ENCODE results near the gene ZNF282. TPM values are rescaled to one million over a fixed set of nuclear protein-coding genes. Genes with fewer than 3 reads are reported as not detected.

The ZNF282 gene
- total and polyA plus RNA-seq, 9 of the 15 experiments (the other 6 are each of a cell fraction or from before 2014, with no cell fraction given): 0.76 to 58.6 (median 17.4) TPM

GRCh38 chr7:149150981-149151380 lies 44.4 kb upstream of the ZNF282 start:
- H2AFZ ChIP-seq (ENCODE audit: low read depth, low read length): no peak overlapping the region
- ChIA-PET POLR2A (interaction anchor here (0.6 to 3.1 kb wide), 3 partner anchors 10 to 453 kb away, joined by 3 to 10 read pairs (median 3); no protein-coding TSS in a partner anchor), CTCF (ENCODE audit: low intra/inter-chr PET ratio) (no interaction called here)
- H4K20me1 ChIP-seq (replicated peaks; ENCODE audit: control insufficient read depth, insufficient read depth, low read length): peaks cover 4% of the 10 kb centered on the region; the same call in 1 of the 2 replicates
- BruUV-seq (replicated peaks): TSS peak; percentile 13
- peaks cover 71% of the 10 kb centered on the region for H3K79me2 ChIP-seq (ENCODE audit: control insufficient read depth, insufficient read depth, low read length)
- H3K9me3 ChIP-seq (replicated peaks; ENCODE audit: control insufficient read depth, insufficient read depth, low read depth, low read length): no peaks in the 10 kb centered on the region
- H3K27ac ChIP-seq (ENCODE audit: extremely low read depth, low read depth, low read length): no peak overlapping the region
- peaks cover 3 to 31% of the 10 kb centered on the region in 2 experiments; a peak in 3 of 5 replicates for H3K4me1 ChIP-seq (replicated peaks in 1 of 2; ENCODE audit: control insufficient read depth in 2 of 2, insufficient read depth in 2 of 2, low read length in 2 of 2)
- no peak overlapping the region; a peak in 1 of 4 replicates for H3K9ac ChIP-seq (ENCODE audit: insufficient read depth in 1 of 2, low read depth in 2 of 2, low read length in 2 of 2)
- intact Hi-C loops (cut with micrococcal nuclease) (no loop called here), in situ Hi-C loops (cut with MboI) (no loop called here)
- ATAC-seq: no peak
- TF ChIP-seq SMAD1 (IDR thresholded peaks at IDR 0.05; ENCODE audit: low read depth, low read length, partially characterized antibody): no peak
- no peaks in the 10 kb centered on the region for H3K27me3 ChIP-seq (ENCODE audit: control insufficient read depth in 2 of 2, insufficient read depth in 2 of 2, low read length in 2 of 2)
- H3K36me3 ChIP-seq (ENCODE audit: control insufficient read depth, insufficient read depth, low read length): peaks cover 43% of the 10 kb centered on the region; the same call in 2 of the 3 replicates
- no peaks in the 10 kb centered on the region for H3K9me1 ChIP-seq (ENCODE audit: control insufficient read depth, insufficient read depth, low read length)
- FAIRE-seq: no peak
- DNase-seq (ENCODE audit: extremely low read depth in 1 of 4, low spot score in 3 of 4): no peak
- H3K4me3 ChIP-seq: no peak overlapping the region
- H3K4me2 ChIP-seq (ENCODE audit: insufficient read depth, low read length): no peak overlapping the region
- 65% methylated on average over 4 of the region's 4 CpGs for WGBS (ENCODE audit: insufficient coverage, low coverage, missing lambda C conversion rate)

DNA sequence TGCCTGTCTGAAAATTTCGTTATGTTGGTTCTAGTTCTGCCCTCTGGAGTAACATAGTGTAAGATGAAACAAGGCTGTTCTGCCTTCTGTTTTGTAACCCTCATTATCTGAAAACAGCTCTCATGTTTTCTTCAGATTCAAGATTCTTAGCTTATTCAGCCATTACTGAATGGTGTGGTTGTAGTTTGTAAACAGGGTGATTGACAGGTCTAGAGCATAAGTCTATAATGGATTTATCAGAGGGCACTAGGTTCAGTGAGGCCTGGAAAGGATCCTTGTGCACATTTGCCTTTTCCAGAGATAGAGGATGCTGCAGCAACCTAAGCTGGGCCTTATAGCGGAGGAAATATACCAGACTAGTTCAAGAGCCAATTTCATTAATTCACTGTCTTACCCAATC lies 42.0 kb upstream of the ZNF282 start:
- H3K4me3 ChIP-seq: no peak overlapping the region
- no TSS peak for BruUV-seq (replicated peaks)
- H3K36me3 ChIP-seq (ENCODE audit: control insufficient read depth, insufficient read depth, low read length): peaks cover 60% of the 10 kb centered on the region
- H3K27me3 ChIP-seq (ENCODE audit: control insufficient read depth in 2 of 2, insufficient read depth in 2 of 2, low read length in 2 of 2): no peaks in the 10 kb centered on the region
- H4K20me1 ChIP-seq (replicated peaks; ENCODE audit: control insufficient read depth, insufficient read depth, low read length): peaks cover under 1% of the 10 kb centered on the region; the same call in 1 of the 2 replicates
- DNase-seq (ENCODE audit: extremely low read depth in 1 of 4, low spot score in 3 of 4) (no peak), ATAC-seq (no peak), FAIRE-seq (no peak)
- peaks cover 54% of the 10 kb centered on the region for H3K79me2 ChIP-seq (ENCODE audit: control insufficient read depth, insufficient read depth, low read length)
- WGBS (ENCODE audit: insufficient coverage, low coverage, missing lambda C conversion rate): 94% methylated on average over 2 of the region's 2 CpGs
- ChIA-PET CTCF (ENCODE audit: low intra/inter-chr PET ratio) (no interaction called here), POLR2A (interaction anchor here (0.6 to 2.4 kb wide), 3 partner anchors 12 to 175 kb away, joined by 3 to 8 read pairs (median 3); no protein-coding TSS in a partner anchor)
- no peaks in the 10 kb centered on the region for H3K9me3 ChIP-seq (replicated peaks; ENCODE audit: control insufficient read depth, insufficient read depth, low read depth, low read length)
- no peak overlapping the region for H2AFZ ChIP-seq (ENCODE audit: low read depth, low read length)
- in situ Hi-C loops (cut with MboI): no loop called here
- H3K4me1 ChIP-seq (replicated peaks in 1 of 2; ENCODE audit: control insufficient read depth in 2 of 2, insufficient read depth in 2 of 2, low read length in 2 of 2): peaks cover 2 to 12% of the 10 kb centered on the region in 2 experiments; a peak in 3 of 5 replicates
- no peak overlapping the region for H3K4me2 ChIP-seq (ENCODE audit: insufficient read depth, low read length)
- H3K9me1 ChIP-seq (ENCODE audit: control insufficient read depth, insufficient read depth, low read length): no peaks in the 10 kb centered on the region
- H3K9ac ChIP-seq (ENCODE audit: insufficient read depth in 1 of 2, low read depth in 2 of 2, low read length in 2 of 2): no peak overlapping the region
- no peak overlapping the region for H3K27ac ChIP-seq (ENCODE audit: extremely low read depth, low read depth, low read length)
- TF ChIP-seq RB1 (IDR thresholded peaks at IDR 0.05; ENCODE audit: low read depth) (no peak), PKNOX1 (IDR thresholded peaks at IDR 0.05) (peak; percentile 47)
- intact Hi-C loops (cut with micrococcal nuclease): no loop called here
